GM12873 (cell line): Measurements from ENCODE around the gene GABRG3.

Experiments used
- TF ChIP-seq, protein P1 (sequence below): IDR thresholded peaks from 2 replicates; pipeline ENCODE4 v1.5.1; 2012; ENCODE audit warnings: low read depth, mild to moderate bottlenecking, moderate library complexity, low read length, control low read depth; ENCODE audit not compliant: insufficient read depth; ENCODE audit errors: missing control alignments

The GABRG3 gene

DNA sequence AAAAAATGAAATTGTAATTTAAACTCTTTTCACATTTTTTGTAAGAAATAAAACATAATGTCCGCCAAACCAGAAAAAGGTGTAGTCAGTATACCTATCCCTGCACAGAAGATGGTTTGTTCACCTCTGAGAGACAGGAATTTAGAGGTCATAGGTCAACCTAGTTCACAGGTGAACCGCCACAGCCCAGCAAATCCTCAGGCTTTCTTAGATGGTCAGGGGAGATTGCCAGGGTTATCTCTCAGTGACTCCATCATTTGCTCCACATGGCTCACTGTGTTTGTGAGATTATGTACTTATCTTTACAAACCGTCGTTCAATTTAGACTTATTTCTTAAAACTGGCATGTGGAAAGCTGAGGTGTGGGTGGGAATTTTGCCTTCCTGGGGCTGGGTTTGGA lies 264.2 kb downstream of the GABRG3 start:
- TF ChIP-seq, protein P1, sequence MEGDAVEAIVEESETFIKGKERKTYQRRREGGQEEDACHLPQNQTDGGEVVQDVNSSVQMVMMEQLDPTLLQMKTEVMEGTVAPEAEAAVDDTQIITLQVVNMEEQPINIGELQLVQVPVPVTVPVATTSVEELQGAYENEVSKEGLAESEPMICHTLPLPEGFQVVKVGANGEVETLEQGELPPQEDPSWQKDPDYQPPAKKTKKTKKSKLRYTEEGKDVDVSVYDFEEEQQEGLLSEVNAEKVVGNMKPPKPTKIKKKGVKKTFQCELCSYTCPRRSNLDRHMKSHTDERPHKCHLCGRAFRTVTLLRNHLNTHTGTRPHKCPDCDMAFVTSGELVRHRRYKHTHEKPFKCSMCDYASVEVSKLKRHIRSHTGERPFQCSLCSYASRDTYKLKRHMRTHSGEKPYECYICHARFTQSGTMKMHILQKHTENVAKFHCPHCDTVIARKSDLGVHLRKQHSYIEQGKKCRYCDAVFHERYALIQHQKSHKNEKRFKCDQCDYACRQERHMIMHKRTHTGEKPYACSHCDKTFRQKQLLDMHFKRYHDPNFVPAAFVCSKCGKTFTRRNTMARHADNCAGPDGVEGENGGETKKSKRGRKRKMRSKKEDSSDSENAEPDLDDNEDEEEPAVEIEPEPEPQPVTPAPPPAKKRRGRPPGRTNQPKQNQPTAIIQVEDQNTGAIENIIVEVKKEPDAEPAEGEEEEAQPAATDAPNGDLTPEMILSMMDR: no peak

DNA sequence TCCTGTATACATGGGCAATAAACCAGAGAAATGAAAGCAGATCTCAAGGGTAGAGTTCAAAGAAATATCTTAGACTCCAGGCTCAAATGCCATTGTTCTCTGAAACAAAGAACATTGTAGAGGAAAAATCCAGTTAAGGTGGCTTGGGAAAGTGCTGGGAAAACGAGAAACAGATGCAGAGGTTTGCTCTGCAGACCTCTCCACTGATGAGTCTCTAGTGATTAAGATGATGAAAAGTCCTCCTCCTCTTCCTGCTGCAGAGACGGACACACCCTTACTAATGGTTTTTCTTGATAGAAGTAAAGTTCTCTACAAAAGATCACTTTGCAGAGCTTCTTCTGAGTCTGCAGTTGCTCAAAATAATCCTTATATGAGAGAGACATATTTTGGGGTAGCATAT lies 264.7 kb downstream of the GABRG3 start:
- TF ChIP-seq, protein P1: no peak

DNA sequence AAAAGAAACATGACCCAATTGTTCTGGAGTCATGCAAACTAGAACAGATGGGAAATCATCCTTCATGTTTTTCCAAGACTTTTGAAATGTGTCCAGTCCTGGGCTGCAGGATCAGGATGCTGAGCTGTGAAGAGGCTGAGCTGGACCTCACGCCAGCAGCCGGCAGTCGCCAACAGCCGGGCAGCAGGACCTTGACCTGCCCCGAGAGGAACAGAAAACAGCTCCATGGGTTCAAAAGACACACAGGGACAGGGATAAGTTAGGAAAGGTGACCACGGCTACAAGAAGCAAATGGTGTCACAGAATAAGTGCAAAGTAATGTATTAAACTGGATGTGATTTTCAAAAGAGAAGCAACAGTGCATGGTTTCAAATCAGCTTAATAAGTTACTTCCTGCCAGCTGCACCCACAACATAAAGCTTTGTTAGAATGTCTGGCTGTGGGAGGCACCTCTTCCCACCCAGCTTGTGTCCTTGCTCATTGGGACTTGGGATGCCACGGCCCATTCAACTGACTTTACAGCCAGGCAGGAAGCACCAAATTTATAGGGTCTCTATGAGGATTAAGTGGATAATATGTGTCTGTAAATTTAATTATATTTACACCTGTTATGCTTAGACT lies 266.4 kb downstream of the GABRG3 start:
- TF ChIP-seq, protein P1: no peak

DNA sequence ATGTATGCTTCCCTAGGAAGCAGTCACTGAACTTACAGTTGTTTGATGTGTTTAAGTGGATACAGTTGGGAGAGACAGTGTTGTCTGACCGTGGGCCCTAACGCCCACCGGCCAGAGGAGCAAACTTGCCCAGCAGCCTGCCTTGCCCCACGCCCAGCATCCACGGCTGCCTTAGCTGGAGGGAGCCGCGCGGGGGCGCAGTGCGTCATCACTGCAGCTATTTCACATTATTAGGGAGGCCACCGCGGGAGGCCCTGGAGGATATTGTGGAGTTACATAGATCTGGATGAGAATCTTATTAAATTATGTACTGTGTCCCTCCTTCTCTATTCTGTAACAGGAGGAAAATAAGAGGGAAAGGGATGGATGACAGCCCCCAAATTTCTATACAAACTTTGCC lies 267.2 kb downstream of the GABRG3 start:
- TF ChIP-seq, protein P1: no peak

DNA sequence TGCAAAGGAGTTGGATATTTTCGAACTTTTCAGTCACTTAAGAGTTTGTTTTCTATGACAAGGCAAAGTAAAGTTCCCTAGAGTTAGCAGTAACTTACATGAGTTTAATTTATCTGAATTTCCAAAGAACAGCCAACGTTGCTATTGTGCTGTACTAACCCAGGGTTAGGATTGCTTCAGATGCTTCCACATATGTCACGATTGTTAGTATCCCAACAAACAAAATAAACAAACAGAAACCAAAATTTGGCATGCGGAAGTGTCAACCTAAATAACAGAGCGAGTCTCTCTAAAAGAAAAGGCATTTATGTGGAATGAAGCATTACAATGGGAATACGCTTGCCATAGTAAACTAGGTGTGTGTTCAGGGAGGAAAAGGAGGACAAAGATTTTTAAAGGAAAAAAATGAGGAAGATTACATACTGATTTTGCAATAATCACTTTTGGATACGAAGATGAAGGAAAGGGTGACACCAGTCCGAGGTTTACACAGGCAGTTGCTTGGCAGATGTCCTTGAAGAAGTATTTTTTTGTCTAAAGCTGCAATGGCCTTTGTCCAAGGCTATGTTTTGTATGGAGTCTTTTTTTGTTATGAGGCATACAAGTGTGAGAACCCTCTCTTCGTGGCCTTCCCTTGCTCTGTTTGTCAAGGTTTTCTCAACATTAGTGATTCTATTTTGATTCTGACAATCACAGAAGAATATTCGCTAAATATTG lies 267.9 kb downstream of the GABRG3 start:
- TF ChIP-seq, protein P1: no peak

DNA sequence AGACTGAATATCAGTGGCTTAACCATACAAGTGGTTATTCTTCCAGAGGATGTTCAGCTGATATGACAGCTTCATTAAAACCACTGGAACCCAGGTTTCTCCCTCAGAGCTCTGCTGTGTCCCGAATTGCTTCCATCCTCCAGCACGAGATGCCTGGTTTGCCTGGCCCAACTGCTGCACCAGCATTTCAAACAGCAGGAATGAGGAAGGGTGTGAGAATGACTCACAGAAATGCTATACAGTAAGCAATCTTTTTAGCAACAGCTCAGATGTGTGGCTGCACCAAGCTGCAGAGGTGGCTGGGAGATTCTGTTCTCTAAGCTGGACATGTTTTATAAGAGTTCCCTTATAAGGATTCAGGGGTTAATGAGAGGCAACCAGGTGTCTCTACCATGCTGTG lies 271.0 kb downstream of the GABRG3 start:
- TF ChIP-seq, protein P1: no peak

DNA sequence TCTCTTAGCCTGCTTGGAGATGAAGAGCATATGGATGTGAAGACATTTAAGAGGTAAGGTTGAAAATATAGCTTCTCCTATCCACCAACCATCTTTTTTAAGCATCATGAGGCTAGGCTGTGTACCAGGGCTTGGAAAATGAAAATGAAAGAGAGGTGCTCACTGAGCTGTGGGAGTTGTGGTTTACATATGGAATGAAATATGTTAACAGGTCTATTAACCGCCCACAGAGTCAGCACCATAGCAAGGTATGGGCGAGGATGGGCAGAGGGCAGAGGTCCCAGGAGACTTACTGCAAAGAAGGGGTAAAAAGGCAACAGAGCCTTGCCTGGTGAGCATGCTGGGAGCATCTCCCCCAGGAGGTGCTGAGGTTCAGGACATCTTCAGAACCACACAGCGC lies 273.1 kb downstream of the GABRG3 start:
- TF ChIP-seq, protein P1: no peak
